ENCODE measurements around the gene F5. TPM values are rescaled to one million over a fixed set of nuclear protein-coding genes. Genes with fewer than 3 reads are reported as not detected.

The F5 gene
- total RNA-seq, 1 experiment from 2014 or later = 0.37 TPM

GRCh38 chr1:169586067-169586394, 250 bp downstream of the F5 start:
- ChIA-PET RAD21 (ENCODE audit: low non-redundant PET in 1 of 2, low total read pairs in 2 of 2, uncharacterized antibody in 2 of 2, unreplicated experiment in 2 of 2) (interaction anchor here in 1 of 2 experiments (1.9 kb wide), 1 partner anchor 126 kb away, joined by 8 read pairs; no protein-coding TSS in a partner anchor), POLR2A (interaction anchor here (0.8 kb wide), 1 partner anchor 34 kb away, joined by 3 read pairs; no protein-coding TSS in a partner anchor), CTCF (interaction anchor here (0.9 to 2.3 kb wide), 5 partner anchors 18 to 325 kb away, joined by 3 to 15 read pairs (median 6); no protein-coding TSS in a partner anchor)
- H3K79me2 ChIP-seq (ENCODE audit: insufficient read depth, low read length) = no peaks in the 10 kb centered on the region
- TF ChIP-seq TCF7L2 (IDR thresholded peaks at IDR 0.05; ENCODE audit: borderline replicate concordance, extremely low read depth, insufficient read depth, insufficient read length) (no peak), EGR1 (IDR thresholded peaks at IDR 0.05; ENCODE audit: low read depth) (no peak)
- no peaks in the 10 kb centered on the region for H3K9me3 ChIP-seq (ENCODE audit: control insufficient read depth in 1 of 2, insufficient read depth in 1 of 2, low read depth in 1 of 2, low read length in 2 of 2)
- H3K27ac ChIP-seq (ENCODE audit: low read depth, low read length) = no peak overlapping the region
- DNase-seq (ENCODE audit: low read depth, low spot score) (no peak), ATAC-seq (peak; percentile 57; the same call in 1 of the 2 replicates)
- H4K20me1 ChIP-seq (ENCODE audit: insufficient read depth) = no peaks in the 10 kb centered on the region
- BruUV-seq (replicated peaks) = no TSS peak
- H3K9ac ChIP-seq (ENCODE audit: low read length) = no peak overlapping the region
- H3K9me2 ChIP-seq (ENCODE audit: insufficient read depth) = no peaks in the 10 kb centered on the region
- peak overlapping the region; percentile 77 for H3K4me2 ChIP-seq (ENCODE audit: low read length)
- H3K36me3 ChIP-seq (ENCODE audit: control insufficient read depth in 1 of 2, insufficient read depth in 2 of 2, low read length in 2 of 2) = no peaks in the 10 kb centered on the region
- H3K27me3 ChIP-seq (ENCODE audit: insufficient read depth, low read length) = no peaks in the 10 kb centered on the region
- H3K4me1 ChIP-seq (ENCODE audit: control insufficient read depth in 1 of 2, insufficient read depth in 2 of 2, low read length in 2 of 2) = peaks cover 2 to 12% of the 10 kb centered on the region in 2 experiments; a peak in 3 of 4 replicates
- peak overlapping the region; percentile 28 to 48 for H3K4me3 ChIP-seq (replicated peaks in 1 of 2; ENCODE audit: low read depth in 1 of 2, low read length in 2 of 2)
- intact Hi-C loops (cut with micrococcal nuclease) = loop anchor here (5.0 kb wide), 1 partner anchor 221 kb away; no protein-coding TSS in a partner anchor
- peak overlapping the region; percentile 77 for H2AFZ ChIP-seq (ENCODE audit: low read depth, low read length, poor library complexity, severe bottlenecking)

GRCh38 chr1:169585181-169585580, 1.1 kb downstream of the F5 start:
- TF ChIP-seq YY1 (IDR thresholded peaks at IDR 0.05; ENCODE audit: extremely low read depth, insufficient replicate concordance, low read depth, low read length) = no peak
- no peak for TF ChIP-seq ZNF274 (IDR thresholded peaks at IDR 0.05; ENCODE audit: low read depth, low read length)
- TF ChIP-seq CEBPB (IDR thresholded peaks at IDR 0.05; ENCODE audit: low read depth) = no peak
- TF ChIP-seq EGR1 (IDR thresholded peaks at IDR 0.05; ENCODE audit: low read depth) = no peak
- TF ChIP-seq CBX3 (IDR thresholded peaks at IDR 0.05; ENCODE audit: low read depth) = no peak
- TF ChIP-seq SP1 (IDR thresholded peaks at IDR 0.05; ENCODE audit: low read depth) = no peak
- TF ChIP-seq EZH2 (IDR thresholded peaks at IDR 0.05) = no peak
- TF ChIP-seq TCF7L2 (IDR thresholded peaks at IDR 0.05; ENCODE audit: borderline replicate concordance, extremely low read depth, insufficient read depth, insufficient read length) = no peak
- TF ChIP-seq EZH2phosphoT487 (IDR thresholded peaks at IDR 0.05; ENCODE audit: borderline replicate concordance) = no peak
- no peak for TF ChIP-seq RAD21 (IDR thresholded peaks at IDR 0.05; ENCODE audit: low read depth)
- TF ChIP-seq ZBTB33 (IDR thresholded peaks at IDR 0.05; ENCODE audit: extremely low read depth, insufficient replicate concordance, low read length) = no peak
- TF ChIP-seq SRF (IDR thresholded peaks at IDR 0.05; ENCODE audit: low read depth) = no peak
- TF ChIP-seq CTCF (IDR thresholded peaks at IDR 0.05 in 2 of 3, conservative IDR thresholded peaks at IDR 0.05 in 1 of 3; ENCODE audit: borderline replicate concordance in 1 of 3, insufficient read depth in 1 of 3, low read depth in 2 of 3, low read length in 2 of 3) = no peak
- no peak for TF ChIP-seq JUND (IDR thresholded peaks at IDR 0.05)
- TF ChIP-seq ZFX (IDR thresholded peaks at IDR 0.05) = no peak
- no peak for TF ChIP-seq FOSL1 (IDR thresholded peaks at IDR 0.05; ENCODE audit: low read depth)
- no peak for TF ChIP-seq ATF3 (IDR thresholded peaks at IDR 0.05)
- Histone ChIP-seq H3K4me2 (ENCODE audit: low read length) (no peak overlapping the region), H4K20me1 (ENCODE audit: insufficient read depth) (no peaks in the 10 kb centered on the region), H3K9ac (ENCODE audit: low read length) (no peak overlapping the region), H3K27me3 (ENCODE audit: insufficient read depth, low read length) (no peaks in the 10 kb centered on the region), H3K79me2 (ENCODE audit: insufficient read depth, low read length) (no peaks in the 10 kb centered on the region), H3K9me2 (ENCODE audit: insufficient read depth) (no peaks in the 10 kb centered on the region), H2AFZ (ENCODE audit: low read depth, low read length, poor library complexity, severe bottlenecking) (no peak overlapping the region), H3K9me3 (ENCODE audit: control insufficient read depth in 1 of 2, insufficient read depth in 1 of 2, low read depth in 1 of 2, low read length in 2 of 2) (no peaks in the 10 kb centered on the region), H3K4me3 (replicated peaks in 1 of 2; ENCODE audit: low read depth in 1 of 2, low read length in 2 of 2) (no peak overlapping the region), H3K36me3 (ENCODE audit: control insufficient read depth in 1 of 2, insufficient read depth in 2 of 2, low read length in 2 of 2) (no peaks in the 10 kb centered on the region), H3K27ac (ENCODE audit: low read depth, low read length) (no peak overlapping the region), H3K4me1 (ENCODE audit: control insufficient read depth in 1 of 2, insufficient read depth in 2 of 2, low read length in 2 of 2) (peaks cover 2 to 12% of the 10 kb centered on the region in 2 experiments; a peak in 3 of 4 replicates)
- no TSS peak for BruUV-seq (replicated peaks)
- ChIA-PET RAD21 (ENCODE audit: low non-redundant PET in 1 of 2, low total read pairs in 2 of 2, uncharacterized antibody in 2 of 2, unreplicated experiment in 2 of 2) (no interaction called here), POLR2A (no interaction called here), CTCF (no interaction called here)
- ATAC-seq (no peak), DNase-seq (ENCODE audit: low read depth, low spot score) (no peak)
- intact Hi-C loops (cut with micrococcal nuclease) = loop anchor here (5.0 kb wide), 1 partner anchor 222 kb away; no protein-coding TSS in a partner anchor
